ENCODE data around the gene TMIGD1.

GRCh38 chr17:30334421-30334820, 564 bp upstream of the TMIGD1 start:
- TF ChIP-seq POLR2A (IDR thresholded peaks at IDR 0.05) (no peak), EP300 (IDR thresholded peaks at IDR 0.05) (no peak), POLR2AphosphoS5 (IDR thresholded peaks at IDR 0.05) (no peak)
